NAMALWA (cell line): ENCODE measurements around the gene KIF14.

Experiments used
- DNase-seq: peaks from one replicate; pipeline ENCODE4 v3.0.0-alpha.2; 2015; ENCODE audit warnings: low spot score

Gene KIF14, protein sequence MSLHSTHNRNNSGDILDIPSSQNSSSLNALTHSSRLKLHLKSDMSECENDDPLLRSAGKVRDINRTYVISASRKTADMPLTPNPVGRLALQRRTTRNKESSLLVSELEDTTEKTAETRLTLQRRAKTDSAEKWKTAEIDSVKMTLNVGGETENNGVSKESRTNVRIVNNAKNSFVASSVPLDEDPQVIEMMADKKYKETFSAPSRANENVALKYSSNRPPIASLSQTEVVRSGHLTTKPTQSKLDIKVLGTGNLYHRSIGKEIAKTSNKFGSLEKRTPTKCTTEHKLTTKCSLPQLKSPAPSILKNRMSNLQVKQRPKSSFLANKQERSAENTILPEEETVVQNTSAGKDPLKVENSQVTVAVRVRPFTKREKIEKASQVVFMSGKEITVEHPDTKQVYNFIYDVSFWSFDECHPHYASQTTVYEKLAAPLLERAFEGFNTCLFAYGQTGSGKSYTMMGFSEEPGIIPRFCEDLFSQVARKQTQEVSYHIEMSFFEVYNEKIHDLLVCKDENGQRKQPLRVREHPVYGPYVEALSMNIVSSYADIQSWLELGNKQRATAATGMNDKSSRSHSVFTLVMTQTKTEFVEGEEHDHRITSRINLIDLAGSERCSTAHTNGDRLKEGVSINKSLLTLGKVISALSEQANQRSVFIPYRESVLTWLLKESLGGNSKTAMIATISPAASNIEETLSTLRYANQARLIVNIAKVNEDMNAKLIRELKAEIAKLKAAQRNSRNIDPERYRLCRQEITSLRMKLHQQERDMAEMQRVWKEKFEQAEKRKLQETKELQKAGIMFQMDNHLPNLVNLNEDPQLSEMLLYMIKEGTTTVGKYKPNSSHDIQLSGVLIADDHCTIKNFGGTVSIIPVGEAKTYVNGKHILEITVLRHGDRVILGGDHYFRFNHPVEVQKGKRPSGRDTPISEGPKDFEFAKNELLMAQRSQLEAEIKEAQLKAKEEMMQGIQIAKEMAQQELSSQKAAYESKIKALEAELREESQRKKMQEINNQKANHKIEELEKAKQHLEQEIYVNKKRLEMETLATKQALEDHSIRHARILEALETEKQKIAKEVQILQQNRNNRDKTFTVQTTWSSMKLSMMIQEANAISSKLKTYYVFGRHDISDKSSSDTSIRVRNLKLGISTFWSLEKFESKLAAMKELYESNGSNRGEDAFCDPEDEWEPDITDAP (N-terminal part only)

DNA sequence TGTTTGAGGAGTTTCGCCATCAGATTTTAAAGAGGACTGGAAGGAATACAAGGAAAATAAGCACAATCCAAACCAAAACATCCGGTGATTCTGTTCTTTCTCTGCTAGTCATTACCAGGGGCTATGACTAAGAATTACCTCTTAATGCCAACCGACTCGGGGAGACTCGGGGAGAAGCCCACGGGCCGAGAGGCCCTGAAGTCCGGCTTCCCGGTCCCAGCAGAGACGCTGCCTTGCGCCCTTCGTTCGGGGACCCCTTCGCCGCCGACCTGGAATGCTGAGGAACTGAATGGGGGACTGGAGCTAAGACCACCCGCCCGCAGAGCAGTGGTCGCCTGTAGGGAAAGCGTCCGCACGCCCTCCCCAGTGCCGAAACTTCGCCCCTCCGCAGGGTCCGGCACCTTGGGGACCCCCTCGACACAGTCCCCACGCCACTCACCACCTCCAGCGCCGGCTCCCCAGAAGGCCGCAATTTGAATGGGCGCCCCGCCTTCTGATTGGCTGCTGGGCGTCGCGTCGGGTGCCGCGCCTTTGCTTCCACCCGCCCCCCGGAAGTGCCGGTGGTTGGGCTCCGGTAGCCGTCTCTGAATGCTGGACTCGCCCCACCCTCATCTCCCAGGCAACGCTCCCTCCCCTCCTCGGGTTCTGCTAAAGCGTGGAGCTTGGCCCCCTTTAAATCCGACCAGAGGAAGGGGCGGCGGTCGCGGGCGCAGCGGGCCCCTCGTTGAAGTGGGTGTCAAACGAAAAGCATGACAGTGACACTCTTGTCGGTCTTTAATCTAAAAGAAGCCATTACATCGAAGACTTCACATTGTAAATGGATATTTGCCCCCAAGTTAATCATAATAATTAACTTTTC, at the start of gene KIF14:
Gene KIF14, minus strand, starts transcription at position 479 of the 859 bp plus-strand sequence. CDS start 2,028 bp downstream, outside the sequence.
- peak; percentile 98 for DNase-seq

DNA sequence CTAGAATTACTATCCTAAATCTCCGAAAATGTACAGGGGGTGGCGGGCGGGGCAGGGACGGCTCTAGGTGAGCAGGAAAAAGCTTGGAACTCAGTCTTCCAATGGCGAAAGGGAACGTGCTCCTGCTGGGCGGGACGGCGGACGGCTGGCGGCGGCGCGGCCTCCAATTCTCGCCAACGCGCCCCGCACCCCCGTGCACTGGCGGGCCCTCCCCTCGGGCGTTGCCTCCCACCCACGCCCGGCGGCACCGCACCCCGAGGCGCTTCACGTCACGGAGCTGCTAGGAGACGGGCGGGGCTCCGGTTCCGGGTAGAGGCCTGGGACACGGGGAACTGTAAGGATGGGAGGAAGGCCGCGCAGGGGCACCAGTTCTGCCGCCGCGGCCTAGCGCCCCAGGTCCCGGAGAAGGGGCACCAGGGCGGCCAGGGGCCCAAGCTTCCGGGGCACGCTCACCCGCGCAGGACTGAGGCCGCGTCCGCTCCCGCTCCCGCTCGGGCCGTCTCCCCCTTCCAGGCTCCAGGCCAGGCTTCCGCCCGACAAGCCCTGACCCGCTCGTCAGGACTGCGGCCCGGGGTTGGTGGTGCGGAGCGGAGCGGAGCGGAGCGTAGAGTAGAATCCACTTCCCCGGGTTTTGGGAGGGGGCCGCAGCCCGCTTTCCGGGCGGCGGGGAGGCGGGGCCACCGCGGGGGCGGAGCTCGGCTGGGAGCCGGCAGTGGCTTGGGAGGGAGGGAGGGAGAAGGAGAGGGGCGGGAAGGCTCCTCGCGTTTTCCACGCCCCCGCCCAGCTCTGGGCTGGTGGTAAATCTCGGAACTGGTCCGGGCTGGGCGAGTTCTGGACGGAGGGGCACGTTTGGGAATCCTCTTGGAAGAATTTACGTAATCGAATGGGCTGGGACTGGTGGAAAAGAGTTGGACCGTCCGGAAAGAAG, 49.0 kb upstream of the KIF14 start, which contains the start of gene DDX59:
Gene DDX59, minus strand, starts transcription at position 594 of the 928 bp plus-strand sequence. CDS start 3,167 bp downstream, outside the sequence.
- peak; percentile 93 for DNase-seq

DNA sequence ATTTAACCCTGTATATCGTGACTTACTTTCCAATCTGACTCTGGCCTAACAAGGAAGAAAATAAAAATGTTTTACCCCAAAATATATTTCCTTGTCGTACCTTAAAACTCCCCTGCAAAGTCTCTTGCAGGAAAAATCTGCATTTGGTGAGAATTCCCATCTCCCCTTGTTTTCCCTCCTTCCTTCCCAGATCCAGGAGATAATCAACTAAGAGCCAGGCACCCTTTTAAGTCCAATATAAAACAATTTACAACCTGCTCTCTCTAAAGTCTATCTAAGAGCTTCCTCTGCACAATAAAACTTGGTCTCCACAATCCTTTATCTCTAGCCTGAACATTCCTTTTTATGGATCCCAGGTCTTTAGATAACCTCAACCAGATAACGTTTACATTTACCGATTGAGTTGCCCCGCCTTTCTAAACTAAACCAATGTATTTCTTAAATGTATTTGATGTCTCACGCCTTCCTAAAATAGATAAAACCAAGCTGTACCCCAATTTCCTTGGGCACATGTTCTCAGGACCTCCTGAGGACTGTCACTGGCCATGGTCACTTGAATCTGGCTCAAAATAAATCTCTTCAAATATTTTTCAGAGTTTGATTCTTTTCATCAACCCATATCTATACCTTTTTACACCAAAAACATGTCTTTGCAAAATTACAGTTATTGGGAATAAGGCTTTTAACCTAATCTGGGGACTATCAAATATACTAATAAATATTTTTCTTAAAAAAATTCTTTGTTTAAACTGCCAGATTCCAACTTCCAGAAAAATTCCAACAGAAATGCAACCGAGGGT, 48.2 kb upstream of the KIF14 start:
- peak; percentile 19 for DNase-seq

DNA sequence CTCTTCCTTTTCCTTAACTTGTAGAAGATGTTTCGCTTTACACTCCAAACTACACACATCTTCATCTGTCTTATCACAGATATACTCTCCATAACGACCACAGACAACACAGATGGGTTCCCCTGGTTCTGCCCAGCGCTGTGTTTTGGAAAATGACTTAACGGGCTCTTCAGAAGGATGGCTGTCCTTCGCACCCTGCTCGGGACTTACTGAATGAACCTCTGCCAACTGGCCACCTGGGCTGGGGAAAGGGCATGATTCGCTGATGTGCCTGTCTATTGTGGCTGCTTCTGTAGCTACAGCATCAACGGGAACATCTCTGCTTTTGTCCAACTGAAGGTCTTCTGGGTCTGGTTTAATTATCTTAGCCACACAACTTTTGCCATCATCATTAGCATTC, 45.8 kb upstream of the KIF14 start:
- DNase-seq = no peak

DNA sequence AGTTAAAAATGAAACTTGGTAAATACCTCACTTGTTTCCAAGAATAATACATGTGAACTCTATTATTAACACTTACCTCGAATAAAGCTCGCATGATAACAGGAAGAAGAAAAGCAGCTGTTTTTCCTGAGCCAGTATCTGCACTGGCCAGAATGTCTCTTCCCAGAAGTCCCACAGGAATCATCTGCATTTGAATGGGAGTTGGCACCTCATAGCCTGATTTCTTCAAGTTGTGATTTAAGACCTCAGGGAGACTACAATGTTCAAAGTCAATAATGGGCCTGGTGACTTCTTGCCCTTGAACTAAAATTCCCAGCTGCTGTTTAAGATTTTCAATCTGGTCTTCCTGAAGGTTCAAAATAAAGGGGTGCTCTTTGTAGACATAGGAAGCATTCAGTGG, 45.3 kb upstream of the KIF14 start:
- no peak for DNase-seq

DNA sequence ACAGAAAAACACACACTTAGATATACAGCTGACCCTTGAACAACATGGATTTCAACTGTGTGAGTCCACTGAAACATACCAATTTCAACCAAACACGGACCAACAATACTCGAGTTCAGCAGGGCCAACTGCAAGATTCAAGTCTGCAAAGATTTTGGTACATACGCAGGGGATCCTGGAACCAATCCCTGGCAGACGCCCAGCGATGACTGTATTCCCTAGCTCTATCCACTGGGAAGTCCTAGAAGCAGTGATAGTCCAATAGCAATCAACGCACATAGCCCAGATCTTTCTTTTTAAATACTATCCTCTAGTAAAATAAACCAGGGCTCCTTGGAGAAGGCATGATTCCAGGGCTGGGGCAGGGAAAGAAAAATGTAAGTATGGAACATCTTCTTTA, 40.2 kb upstream of the KIF14 start:
- DNase-seq = no peak

DNA sequence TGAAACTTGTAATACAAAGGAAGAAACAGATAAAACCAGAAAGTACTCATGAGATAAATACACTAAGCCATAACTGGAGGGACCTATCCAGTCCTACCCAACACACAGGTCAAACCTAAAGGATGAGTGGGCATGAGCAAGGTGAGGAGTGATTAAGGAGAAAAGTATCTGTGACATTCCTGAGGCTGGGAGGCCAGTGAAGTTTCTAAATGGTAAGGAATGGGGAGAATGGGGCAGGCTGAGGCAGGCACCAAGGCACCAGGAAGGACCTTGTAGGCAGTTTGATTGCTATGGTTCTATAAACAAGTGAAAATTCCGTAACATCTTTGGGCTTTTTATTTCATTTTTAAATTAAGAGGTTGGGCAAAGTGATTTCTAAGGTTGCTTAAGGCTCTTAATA, 38.7 kb upstream of the KIF14 start:
- no peak for DNase-seq

DNA sequence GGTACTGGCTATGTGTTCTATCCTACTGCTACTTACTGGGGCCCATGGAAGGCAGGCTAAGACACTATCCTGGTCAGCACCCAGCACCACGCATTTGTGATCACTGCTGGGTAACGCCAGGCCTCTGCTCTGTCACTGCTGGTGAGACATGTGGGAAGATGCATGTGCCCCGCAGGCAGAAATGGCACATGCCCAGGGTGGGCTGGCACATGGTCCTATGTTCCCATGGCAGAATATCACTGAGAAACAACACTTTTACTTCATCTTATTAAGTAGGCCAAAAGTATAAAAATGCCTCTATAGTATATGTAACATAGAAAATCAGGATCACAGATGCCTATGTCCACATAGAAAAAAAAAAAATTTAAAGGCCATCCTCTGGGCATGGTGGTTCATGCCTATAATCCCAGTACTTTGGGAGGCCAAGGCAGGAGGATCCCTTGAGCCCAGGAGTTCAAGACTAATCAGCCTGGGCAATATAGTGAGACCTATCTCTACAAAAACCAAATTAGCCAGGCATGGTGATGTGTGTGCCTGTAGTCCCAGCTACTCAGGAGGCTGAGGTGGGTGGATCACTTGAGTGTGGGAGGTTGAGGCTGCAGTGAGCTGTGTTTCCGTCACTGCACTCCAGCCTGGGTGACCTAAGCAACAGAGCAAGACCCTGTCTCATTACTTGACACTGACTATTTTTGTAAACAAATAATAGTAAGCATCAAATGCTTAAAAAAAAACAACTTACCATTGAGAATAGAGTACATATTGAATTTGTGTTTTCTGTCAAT, 37.7 kb upstream of the KIF14 start:
- DNase-seq = no peak

DNA sequence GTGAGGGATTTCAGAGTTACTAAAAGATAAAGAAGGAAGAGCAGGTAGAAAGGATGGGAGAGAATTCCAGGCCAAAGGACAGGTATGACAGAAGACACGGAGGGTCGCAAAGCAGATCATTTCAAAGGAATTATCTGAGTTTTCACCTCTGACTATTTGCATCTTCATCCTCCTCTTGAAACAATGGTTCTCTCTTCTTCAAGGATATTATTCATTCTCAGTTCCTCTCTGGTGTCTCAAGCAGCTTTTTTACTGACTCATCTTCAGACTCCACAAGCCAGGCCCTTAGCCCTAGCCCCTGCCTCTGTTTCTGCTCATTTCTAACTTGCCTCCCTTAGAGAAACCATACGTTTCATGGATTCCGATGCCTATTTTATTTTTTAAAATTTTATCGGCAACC, 34.1 kb upstream of the KIF14 start:
- DNase-seq = no peak

DNA sequence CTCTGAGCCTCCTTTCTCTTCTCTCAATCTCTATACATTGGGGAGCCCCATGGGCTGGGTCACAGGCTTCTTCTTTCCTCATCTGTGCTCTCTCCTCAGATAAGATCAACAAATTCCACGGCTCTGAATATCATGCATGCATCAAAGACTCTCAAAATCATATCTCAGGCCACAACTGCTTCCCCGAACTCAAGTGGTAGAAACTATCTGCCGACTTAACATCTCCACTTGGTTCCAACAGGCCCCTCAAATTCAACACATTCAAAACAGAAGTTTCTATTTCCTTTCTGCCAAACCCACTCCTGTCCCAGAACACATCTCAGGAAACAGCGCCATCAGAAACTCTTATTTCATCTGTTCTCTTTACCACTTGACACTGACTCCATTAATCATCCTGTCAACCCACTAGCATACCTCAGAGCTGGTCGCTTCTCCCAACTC, 32.5 kb upstream of the KIF14 start:
- DNase-seq = no peak

DNA sequence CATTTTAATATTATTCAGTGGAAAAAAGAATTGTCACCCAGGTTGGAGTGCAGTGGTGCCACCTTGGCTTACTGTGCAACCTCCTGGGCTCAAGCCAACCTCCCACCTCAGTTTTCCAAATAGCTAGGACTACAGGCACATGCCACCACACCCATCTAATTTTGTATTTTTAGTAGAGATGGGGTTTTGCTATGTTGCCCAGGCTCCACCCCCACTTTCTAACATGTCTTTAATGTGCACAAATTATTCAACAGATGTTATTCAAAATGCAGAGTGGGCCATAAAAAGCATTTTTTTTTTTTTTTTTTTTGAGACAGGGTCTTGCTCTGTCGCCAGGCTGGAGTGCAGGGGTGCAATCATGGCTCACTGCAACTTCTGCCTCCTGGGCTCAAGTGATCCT, 31.8 kb upstream of the KIF14 start:
- DNase-seq = no peak

DNA sequence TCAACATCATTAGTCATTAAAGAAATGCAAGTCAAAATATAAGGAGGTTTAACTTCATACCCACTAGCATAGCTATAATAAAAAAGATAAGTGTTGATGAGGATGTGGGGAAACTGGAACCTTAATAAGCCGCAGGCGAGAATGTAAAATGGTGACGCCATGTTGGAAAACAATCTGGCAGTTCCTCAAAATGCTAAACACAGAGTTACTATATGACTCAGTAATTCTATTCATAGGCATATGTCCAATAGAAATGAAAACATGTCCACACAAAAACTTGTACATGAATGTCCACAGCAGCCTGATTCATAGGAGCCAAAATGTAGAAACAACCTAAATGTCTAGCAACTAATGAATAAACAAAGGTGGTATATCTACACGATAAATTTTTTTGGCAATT, 26.0 kb upstream of the KIF14 start:
- no peak for DNase-seq

DNA sequence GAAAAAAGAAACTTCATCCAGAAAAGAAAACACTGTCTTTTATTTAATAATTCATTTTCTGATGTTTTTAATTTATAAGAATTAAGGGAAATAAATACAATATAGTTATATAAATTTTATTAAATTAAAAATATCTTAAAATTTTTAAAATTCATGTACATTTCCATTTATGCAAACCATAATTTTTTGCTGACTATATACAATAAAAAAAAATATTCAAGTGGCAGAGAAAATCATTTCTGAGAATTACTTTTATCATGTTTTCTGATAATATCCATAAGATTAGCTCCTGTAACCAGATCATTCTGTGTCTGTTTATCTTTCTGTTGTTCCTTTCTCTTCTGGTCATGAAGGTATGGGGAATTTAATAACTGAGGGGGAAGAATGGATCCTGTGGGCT, 23.5 kb upstream of the KIF14 start:
- no peak for DNase-seq

DNA sequence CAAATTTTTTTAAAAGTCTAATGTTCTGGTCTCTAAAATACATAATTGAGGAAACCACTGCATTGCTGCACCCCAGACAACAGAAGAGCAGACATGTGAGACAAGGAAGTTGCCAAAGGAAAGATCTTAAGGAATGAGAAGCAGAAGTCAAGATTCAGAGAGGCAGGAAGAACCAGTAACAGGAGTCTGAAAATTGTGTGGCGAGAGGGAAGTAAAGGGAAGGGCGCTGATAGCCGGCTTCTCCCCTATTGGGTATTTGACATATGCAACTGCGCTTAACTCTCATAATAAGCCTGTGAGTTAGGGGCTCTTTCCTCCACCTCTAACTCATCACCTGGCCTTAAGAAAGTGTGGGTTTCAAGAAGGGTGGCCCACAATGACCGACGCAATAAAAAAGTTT, 21.9 kb upstream of the KIF14 start:
- no peak for DNase-seq

DNA sequence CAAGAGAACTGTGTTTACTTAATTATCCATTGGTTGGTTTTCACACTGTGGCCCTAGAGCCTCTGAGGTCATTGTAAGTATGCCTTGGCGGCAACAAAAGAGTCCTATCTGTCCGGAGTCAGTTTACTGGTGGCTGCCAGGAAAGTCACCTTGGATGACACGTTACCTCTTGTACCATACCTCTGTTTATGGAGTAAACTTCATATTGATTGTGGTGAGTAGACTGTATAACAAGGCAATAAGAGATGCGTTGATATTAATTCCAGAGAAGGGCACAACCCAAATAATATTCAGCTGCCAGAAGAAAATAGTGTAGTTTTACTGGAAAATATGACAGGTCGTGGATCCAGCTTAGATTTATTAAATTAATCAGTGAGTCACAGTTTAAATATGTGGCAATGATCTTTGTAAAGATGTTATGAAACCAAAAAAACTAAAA, 20.4 kb upstream of the KIF14 start:
- no peak for DNase-seq

DNA sequence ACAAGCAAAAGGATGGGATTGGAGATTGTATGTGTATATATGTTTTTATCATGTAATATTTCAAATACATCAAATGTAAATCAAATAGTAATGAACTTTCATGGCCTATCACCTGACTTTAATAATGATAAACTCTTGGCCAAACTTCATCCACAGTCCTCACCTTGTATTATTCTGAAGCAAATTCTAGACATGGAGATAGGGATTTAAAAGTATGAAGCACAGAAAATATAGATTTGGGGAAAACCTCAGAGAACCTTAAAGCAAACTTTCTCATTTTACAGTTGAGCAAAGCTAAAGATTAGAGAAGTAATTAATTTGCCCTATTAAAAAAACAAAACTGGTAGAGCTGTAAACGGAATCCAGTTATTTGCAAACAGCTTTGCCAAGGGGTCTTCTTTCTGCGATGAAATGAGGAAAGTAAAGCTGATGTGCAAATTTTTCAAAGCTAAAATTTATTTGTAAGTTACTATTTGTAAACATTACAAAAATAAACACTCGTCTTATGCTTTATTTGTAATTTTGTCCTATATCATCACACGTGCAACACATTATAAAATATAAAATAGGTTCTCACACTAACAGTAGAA, 19.9 kb upstream of the KIF14 start:
- no peak for DNase-seq

DNA sequence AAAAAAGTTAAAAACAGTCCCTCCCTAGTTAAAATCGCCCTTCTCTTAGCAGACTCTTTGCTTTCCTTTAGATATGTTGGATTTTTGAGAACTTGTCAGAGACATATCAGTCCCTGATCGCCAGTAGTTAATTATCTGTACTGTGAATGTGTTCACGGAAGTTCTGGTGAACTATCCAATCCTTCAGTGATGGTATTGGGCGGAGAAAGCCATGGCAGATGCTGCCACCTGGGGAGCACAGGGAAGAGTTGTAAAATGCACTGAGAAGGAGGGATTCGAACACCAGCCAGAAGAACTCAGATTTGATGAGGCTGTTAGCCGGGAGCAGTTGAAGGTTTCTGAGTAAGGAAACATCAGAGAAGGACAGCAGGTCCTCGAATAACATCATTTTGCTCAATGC, 17.5 kb upstream of the KIF14 start:
- no peak for DNase-seq

DNA sequence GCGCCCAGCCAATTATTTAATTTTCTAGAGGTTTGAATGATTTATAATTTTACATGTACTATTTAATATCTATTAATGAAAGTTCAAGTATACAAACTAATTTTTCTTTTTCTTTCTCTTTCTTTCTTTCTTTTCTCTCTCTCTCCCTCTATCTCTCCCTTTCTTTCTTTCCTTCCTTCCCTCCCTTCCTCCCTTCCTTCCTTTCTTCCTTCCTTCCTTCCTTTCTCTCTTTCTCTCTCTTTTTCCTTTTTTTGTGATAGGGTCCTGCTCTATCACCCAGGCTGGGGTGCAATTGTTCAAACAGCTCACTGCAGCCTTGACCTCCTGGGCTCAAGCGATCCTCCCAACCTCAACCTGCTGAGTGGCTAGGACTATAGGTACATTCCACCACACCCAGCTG, 16.1 kb upstream of the KIF14 start:
- no peak for DNase-seq
